ENCODE data around the gene ATRN. TPM values are rescaled to one million over a fixed set of nuclear protein-coding genes. Genes with fewer than 3 reads are reported as not detected.
A peak's percentile ranks its signal among the peaks of the same experiment; 100 is the strongest.
"Not testable (repeated sequence)": the region's sequence is repeated elsewhere in the genome, so short reads cannot be mapped to it uniquely, and the experiment has no call there.

The ATRN gene
- total RNA-seq, 2 donors from 2014 or later: 9.6 to 11.6 TPM

GRCh38 chr20:3473944-3474343, 3.1 kb downstream of the ATRN start:
- Mint-ChIP-seq H3K4me3 (peak overlapping the region; percentile 18 to 91), H3K4me1 (ENCODE audit: low read depth) (peaks cover 36% of the 10 kb centered on the region), H3K27ac (peak overlapping the region; percentile 25), H3K27me3 (ENCODE audit: low read depth) (no peaks in the 10 kb centered on the region), H3K36me3 (ENCODE audit: insufficient read depth in 2 of 2) (peaks cover 2% of the 10 kb centered on the region in 2 donors), H3K9me3 (no peaks in the 10 kb centered on the region)
- ATAC-seq (replicated peaks in 1 of 2): peak in 1 of 2 donors; percentile 13
- no peak for DNase-seq

DNA sequence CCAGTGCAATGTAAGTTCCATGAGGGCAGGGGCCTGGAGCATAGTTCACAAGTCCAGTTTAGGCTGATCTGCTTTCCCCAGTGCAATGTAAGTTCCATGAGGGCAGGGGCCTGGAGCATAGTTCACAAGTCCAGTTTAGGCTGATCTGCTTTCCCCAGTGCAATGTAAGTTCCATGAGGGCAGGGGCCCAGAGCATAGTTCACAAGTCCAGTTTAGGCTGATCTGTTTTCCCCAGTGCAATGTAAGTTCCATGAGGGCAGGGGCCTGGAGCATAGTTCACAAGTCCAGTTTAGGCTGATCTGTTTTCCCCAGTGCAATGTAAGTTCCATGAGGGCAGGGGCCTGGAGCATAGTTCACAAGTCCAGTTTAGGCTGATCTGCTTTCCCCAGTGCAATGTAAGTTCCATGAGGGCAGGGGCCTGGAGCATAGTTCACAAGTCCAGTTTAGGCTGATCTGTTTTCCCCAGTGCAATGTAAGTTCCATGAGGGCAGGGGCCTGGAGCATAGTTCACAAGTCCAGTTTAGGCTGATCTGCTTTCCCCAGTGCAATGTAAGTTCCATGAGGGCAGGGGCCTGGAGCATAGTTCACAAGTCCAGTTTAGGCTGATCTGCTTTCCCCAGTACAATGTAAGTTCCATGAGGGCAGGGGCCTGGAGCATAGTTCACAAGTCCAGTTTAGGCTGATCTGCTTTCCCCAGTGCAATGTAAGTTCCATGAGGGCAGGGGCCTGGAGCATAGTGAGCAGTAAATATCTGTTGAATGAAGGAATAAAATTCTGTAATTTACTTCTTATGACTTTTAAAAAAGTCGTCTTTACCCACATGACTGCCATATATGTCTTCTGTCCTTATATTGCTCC, 6.4 kb downstream of the ATRN start:
- H3K9me3 Mint-ChIP-seq; H3K36me3 Mint-ChIP-seq (ENCODE audit: insufficient read depth in 2 of 2); DNase-seq; H3K4me3 Mint-ChIP-seq; ATAC-seq (replicated peaks in 1 of 2); H3K27me3 Mint-ChIP-seq (ENCODE audit: low read depth); H3K27ac Mint-ChIP-seq: not testable (repeated sequence)
- H3K4me1 Mint-ChIP-seq (ENCODE audit: low read depth): peaks cover 28% of the 10 kb centered on the region

DNA sequence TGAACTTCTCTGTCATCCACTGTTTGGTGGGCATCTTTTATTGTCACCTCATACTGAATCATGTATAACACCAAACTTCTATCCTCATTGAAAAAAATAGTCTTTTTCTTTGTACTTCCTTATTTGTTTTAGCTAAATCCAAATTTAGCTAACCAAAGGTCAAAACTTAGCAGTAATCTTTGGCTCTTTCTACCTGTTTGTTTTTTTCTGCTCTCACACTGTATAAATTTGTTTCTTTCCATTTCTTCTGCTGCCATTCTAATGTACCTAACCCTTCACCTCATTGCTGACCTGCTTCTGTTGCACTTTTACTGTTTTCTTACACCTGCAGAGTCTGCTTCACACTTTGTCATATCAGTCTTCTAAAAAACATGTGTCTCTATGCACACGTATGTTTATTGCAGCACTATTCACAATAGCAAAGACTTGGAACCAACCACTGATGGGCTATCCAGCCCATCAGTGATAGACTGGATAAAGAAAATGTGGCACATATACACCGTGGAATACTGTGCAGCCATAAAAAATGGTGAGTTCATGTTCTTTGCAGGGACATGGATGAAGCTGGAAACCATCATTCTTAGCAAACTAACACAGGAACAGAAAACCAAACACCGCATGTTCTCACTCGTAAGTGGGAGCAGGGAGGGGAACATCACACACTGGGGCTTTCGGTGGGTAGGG, 7.2 kb downstream of the ATRN start:
- Mint-ChIP-seq H3K4me1 (ENCODE audit: low read depth) (peaks cover 20% of the 10 kb centered on the region), H3K27me3 (ENCODE audit: low read depth) (no peaks in the 10 kb centered on the region), H3K9me3 (no peaks in the 10 kb centered on the region), H3K27ac (no peak overlapping the region), H3K36me3 (ENCODE audit: insufficient read depth in 2 of 2) (no peaks in the 10 kb centered on the region), H3K4me3 (no peak overlapping the region)
- ATAC-seq (replicated peaks in 1 of 2): no peak
- no peak for DNase-seq

GRCh38 chr20:3479025-3479424, 8.2 kb downstream of the ATRN start:
- no peak overlapping the region for H3K4me3 Mint-ChIP-seq
- peaks cover 10% of the 10 kb centered on the region for H3K4me1 Mint-ChIP-seq (ENCODE audit: low read depth)
- ATAC-seq (replicated peaks in 1 of 2) (no peak), DNase-seq (no peak)
- H3K9me3 Mint-ChIP-seq: no peaks in the 10 kb centered on the region
- no peaks in the 10 kb centered on the region for H3K36me3 Mint-ChIP-seq (ENCODE audit: insufficient read depth in 2 of 2)
- no peaks in the 10 kb centered on the region for H3K27me3 Mint-ChIP-seq (ENCODE audit: low read depth)
- H3K27ac Mint-ChIP-seq: no peak overlapping the region

- no peaks in the 10 kb centered on the region for H3K9me3 Mint-ChIP-seq
- H3K27ac Mint-ChIP-seq: no peak overlapping the region
- H3K36me3 Mint-ChIP-seq (ENCODE audit: insufficient read depth in 2 of 2): no peaks in the 10 kb centered on the region
- DNase-seq (no peak), ATAC-seq (replicated peaks in 1 of 2) (peak in 1 of 2 donors; percentile 25)
- no peak overlapping the region for H3K4me3 Mint-ChIP-seq
- peaks cover 9% of the 10 kb centered on the region for H3K4me1 Mint-ChIP-seq (ENCODE audit: low read depth)
- no peaks in the 10 kb centered on the region for H3K27me3 Mint-ChIP-seq (ENCODE audit: low read depth)
These were observed 9.2 kb downstream of the ATRN start for GRCh38 chr20:3479759-3480615.

GRCh38 chr20:3483309-3483708, 12.5 kb downstream of the ATRN start:
- H3K4me3 Mint-ChIP-seq: no peak overlapping the region
- no peak for DNase-seq

DNA sequence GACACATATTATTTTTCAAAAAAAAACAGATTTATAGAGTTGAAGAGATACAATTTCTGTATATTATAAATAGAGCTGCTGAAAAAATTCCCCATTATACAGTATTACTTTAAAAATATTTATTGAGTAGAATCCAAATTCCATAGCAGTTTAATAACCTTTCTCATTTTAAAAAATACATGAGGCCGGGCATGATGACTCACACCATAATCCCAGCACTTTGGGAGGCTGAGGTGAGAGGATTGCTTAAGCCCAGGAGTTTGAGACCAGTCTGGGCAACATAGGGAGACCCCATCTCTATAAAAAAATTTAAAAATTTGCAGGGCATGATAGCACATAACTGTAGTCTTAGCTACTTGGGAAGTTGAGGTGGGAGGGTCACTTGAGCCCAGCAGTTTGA, 13.0 kb downstream of the ATRN start:
- H3K36me3 Mint-ChIP-seq (ENCODE audit: insufficient read depth in 2 of 2): peaks cover 9 to 19% of the 10 kb centered on the region in 2 donors
- no peak overlapping the region for H3K27ac Mint-ChIP-seq
- ATAC-seq (replicated peaks in 1 of 2) (no peak), DNase-seq (no peak)
- H3K9me3 Mint-ChIP-seq: peaks cover 6 to 7% of the 10 kb centered on the region in 2 donors
- no peak overlapping the region for H3K4me3 Mint-ChIP-seq
- H3K4me1 Mint-ChIP-seq (ENCODE audit: low read depth): peaks cover 19% of the 10 kb centered on the region
- H3K27me3 Mint-ChIP-seq (ENCODE audit: low read depth): no peaks in the 10 kb centered on the region

More at GRCh38 chr20:3483309-3483708, 12.5 kb downstream of the ATRN start:
- Mint-ChIP-seq H3K9me3 (peaks cover 6 to 7% of the 10 kb centered on the region in 2 donors), H3K27ac (no peak overlapping the region), H3K36me3 (ENCODE audit: insufficient read depth in 2 of 2) (peaks cover 9 to 17% of the 10 kb centered on the region in 2 donors), H3K4me1 (ENCODE audit: low read depth) (peaks cover 19% of the 10 kb centered on the region), H3K27me3 (ENCODE audit: low read depth) (no peaks in the 10 kb centered on the region)
- no peak for ATAC-seq (replicated peaks in 1 of 2)

- no peak for ATAC-seq (replicated peaks in 1 of 2)
These were observed 15.1 kb downstream of the ATRN start for GRCh38 chr20:3485913-3486312.

GRCh38 chr20:3486850-3487249, 16.0 kb downstream of the ATRN start:
- no peak for DNase-seq
- H3K4me3 Mint-ChIP-seq: no peak overlapping the region
- H3K27ac Mint-ChIP-seq: no peak overlapping the region
- H3K9me3 Mint-ChIP-seq: peaks cover 6 to 7% of the 10 kb centered on the region in 2 donors
- ATAC-seq (replicated peaks in 1 of 2): no peak
- peaks cover 14% of the 10 kb centered on the region for H3K4me1 Mint-ChIP-seq (ENCODE audit: low read depth)
- H3K27me3 Mint-ChIP-seq (ENCODE audit: low read depth): no peaks in the 10 kb centered on the region
- H3K36me3 Mint-ChIP-seq (ENCODE audit: insufficient read depth in 2 of 2): peaks cover 9 to 20% of the 10 kb centered on the region in 2 donors

More at GRCh38 chr20:3485913-3486312, 15.1 kb downstream of the ATRN start:
- H3K4me1 Mint-ChIP-seq (ENCODE audit: low read depth): peaks cover 18% of the 10 kb centered on the region
- no peaks in the 10 kb centered on the region for H3K27me3 Mint-ChIP-seq (ENCODE audit: low read depth)
- H3K9me3 Mint-ChIP-seq: peaks cover 6 to 7% of the 10 kb centered on the region in 2 donors
- no peak overlapping the region for H3K4me3 Mint-ChIP-seq
- H3K27ac Mint-ChIP-seq: no peak overlapping the region
- no peak for DNase-seq
- H3K36me3 Mint-ChIP-seq (ENCODE audit: insufficient read depth in 2 of 2): peaks cover 9 to 20% of the 10 kb centered on the region in 2 donors

DNA sequence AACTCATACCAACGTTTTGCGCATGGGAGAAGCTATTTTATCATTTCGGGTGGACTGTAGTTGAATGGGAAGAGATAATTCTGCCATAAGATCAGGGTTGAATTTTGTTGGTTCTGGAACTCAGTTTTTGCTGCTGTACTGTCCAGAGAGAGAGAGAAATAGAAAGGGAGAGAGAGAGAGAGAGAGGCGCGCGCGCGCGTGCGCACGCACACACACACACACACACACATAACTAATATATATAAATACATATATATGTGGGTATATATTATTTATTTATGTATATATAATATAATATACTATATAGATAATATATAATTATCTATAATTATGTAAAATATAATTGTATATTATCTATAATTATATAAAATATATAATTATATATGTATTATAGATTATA, 21.9 kb downstream of the ATRN start:
- Mint-ChIP-seq H3K36me3 (ENCODE audit: insufficient read depth in 2 of 2) (peaks cover 4 to 8% of the 10 kb centered on the region in 2 donors), H3K4me3 (no peak overlapping the region), H3K9me3 (peaks cover 0 to 1% of the 10 kb centered on the region in 2 donors), H3K4me1 (ENCODE audit: low read depth) (peaks cover 7% of the 10 kb centered on the region), H3K27ac (no peak overlapping the region), H3K27me3 (ENCODE audit: low read depth) (no peaks in the 10 kb centered on the region)
- DNase-seq (no peak), ATAC-seq (replicated peaks in 1 of 2) (no peak)

DNA sequence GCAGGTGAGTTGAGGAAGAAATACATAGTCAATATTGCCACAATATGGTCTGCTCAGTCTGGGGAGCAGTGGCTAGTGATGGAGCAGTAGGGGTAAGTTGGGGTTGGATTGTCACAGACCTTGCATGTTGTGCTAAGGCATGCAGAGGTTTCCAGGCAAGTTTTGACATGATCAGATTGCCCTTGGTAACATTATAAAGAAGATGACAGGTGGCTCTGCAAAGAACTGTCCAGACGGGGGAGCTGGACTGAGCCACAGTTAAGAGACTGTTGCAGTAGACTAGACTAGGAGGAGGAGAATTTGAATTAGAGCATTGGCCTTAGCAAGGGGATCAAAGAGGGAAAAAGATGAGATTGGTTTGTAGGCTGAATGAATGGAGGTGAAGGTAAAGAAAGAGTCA, 23.4 kb downstream of the ATRN start:
- no peaks in the 10 kb centered on the region for H3K27me3 Mint-ChIP-seq (ENCODE audit: low read depth)
- ATAC-seq (replicated peaks in 1 of 2): no peak
- peaks cover 4 to 6% of the 10 kb centered on the region in 2 donors for H3K36me3 Mint-ChIP-seq (ENCODE audit: insufficient read depth in 2 of 2)
- no peak for DNase-seq
- no peaks in the 10 kb centered on the region for H3K4me1 Mint-ChIP-seq (ENCODE audit: low read depth)
- no peak overlapping the region for H3K27ac Mint-ChIP-seq
- H3K4me3 Mint-ChIP-seq: no peak overlapping the region
- H3K9me3 Mint-ChIP-seq: peaks cover 0 to 1% of the 10 kb centered on the region in 2 donors

GRCh38 chr20:3502878-3503277, 32.1 kb downstream of the ATRN start:
- no peaks in the 10 kb centered on the region for H3K4me1 Mint-ChIP-seq (ENCODE audit: low read depth)
- H3K27me3 Mint-ChIP-seq (ENCODE audit: low read depth): no peaks in the 10 kb centered on the region
- ATAC-seq (replicated peaks in 1 of 2) (no peak), DNase-seq (no peak)
- H3K4me3 Mint-ChIP-seq: no peak overlapping the region
- no peak overlapping the region for H3K27ac Mint-ChIP-seq
- H3K36me3 Mint-ChIP-seq (ENCODE audit: insufficient read depth in 2 of 2): peaks cover 0 to 2% of the 10 kb centered on the region in 2 donors
- H3K9me3 Mint-ChIP-seq: peaks cover 0 to 2% of the 10 kb centered on the region in 2 donors
